Panc1 (cell line): ENCODE measurements around the gene BTBD17.

Experiments
- POLR2AphosphoS5 ChIP-seq: IDR thresholded peaks from 2 replicates; pipeline ENCODE4 v1.6.1; 2012; ENCODE audit warnings: mild to moderate bottlenecking, low read depth, low read length, moderate library complexity
- REST ChIP-seq, 2 experiments: IDR thresholded peaks; 2 replicates each; pipeline ENCODE4 v1.6.1; 2011 to 2012; ENCODE audit warnings: low read depth in 2 of 2, control low read depth in 1 of 2, low read length in 1 of 2, mild to moderate bottlenecking in 1 of 2, moderate library complexity in 1 of 2; ENCODE audit not compliant: insufficient read depth in 1 of 2
- SIN3A ChIP-seq: IDR thresholded peaks from 2 replicates; pipeline ENCODE4 v1.6.1; 2012; ENCODE audit warnings: low read depth, mild to moderate bottlenecking, low read length, moderate library complexity, borderline replicate concordance; ENCODE audit not compliant: insufficient read depth
- TCF7L2 ChIP-seq: IDR thresholded peaks from 2 replicates; pipeline ENCODE4 v1.6.1; 2011; ENCODE audit warnings: mild to moderate bottlenecking, low read depth, low read length, inconsistent platforms
- TF ChIP-seq, protein P1 (sequence below): fragments of 450-650 bp; IDR thresholded peaks from 2 replicates; pipeline ENCODE4 v1.5.1; 2017; ENCODE audit warnings: mild to moderate bottlenecking

DNA sequence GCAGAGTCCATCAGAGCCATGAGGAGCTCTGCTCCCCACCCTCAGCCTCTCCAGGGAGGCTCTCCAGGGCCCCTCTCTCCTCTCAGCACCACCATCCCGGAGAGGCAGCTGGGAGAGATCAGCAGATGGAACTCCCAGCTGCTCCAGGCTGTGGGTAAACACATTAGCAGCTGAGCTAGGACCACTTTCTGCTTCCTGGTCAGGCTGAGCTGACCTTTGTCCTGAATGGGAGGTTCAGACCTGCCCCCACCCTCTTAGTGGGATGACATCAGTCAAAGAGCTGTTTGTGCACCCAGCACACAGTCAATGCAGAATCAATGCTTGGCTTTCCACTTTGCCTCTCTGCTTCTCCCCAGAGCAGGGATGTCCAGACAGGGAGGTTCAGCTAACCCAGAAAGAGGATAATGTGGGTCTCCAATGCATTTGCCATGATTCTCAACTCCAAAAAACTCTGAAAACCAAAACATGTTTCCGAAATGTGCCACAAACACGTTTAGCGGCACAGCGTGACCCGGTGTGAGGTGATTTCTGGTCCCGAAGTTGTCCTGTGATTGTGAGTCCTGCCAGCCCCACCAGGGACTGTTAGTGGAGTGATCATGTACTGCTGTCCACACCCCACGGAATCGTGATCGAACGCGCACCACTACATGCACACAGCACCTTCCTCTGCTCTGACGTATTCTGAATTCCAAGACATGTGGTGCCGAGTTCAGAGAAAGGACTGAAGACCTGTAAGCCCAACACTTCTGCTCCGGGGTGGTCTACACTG lies 12.4 kb upstream of the BTBD17 start:
- TF ChIP-seq SIN3A (no peak), POLR2AphosphoS5 (no peak), TCF7L2 (no peak), REST (IDR thresholded peaks at IDR 0.05; ENCODE audit: insufficient read depth in 1 of 2, low read depth in 2 of 2, low read length in 1 of 2) (no peak)
- TF ChIP-seq, protein P1, sequence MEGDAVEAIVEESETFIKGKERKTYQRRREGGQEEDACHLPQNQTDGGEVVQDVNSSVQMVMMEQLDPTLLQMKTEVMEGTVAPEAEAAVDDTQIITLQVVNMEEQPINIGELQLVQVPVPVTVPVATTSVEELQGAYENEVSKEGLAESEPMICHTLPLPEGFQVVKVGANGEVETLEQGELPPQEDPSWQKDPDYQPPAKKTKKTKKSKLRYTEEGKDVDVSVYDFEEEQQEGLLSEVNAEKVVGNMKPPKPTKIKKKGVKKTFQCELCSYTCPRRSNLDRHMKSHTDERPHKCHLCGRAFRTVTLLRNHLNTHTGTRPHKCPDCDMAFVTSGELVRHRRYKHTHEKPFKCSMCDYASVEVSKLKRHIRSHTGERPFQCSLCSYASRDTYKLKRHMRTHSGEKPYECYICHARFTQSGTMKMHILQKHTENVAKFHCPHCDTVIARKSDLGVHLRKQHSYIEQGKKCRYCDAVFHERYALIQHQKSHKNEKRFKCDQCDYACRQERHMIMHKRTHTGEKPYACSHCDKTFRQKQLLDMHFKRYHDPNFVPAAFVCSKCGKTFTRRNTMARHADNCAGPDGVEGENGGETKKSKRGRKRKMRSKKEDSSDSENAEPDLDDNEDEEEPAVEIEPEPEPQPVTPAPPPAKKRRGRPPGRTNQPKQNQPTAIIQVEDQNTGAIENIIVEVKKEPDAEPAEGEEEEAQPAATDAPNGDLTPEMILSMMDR = no peak
